Natural killer cell (primary cell): ENCODE results near the gene SCFD2. TPM values are rescaled to one million over a fixed set of nuclear protein-coding genes. Genes with fewer than 3 reads are reported as not detected.

Experiments used
- ATAC-seq, 3 donors: fragments of 150-1000 bp in 2 of 3; fragments of 200-7000 bp in 1 of 3; cut with Tn5 transposase; 1 replicate in 1 of 3; 2 replicates in 2 of 3; pipeline ENCODE4 v1.10.0; 2021; ENCODE audit warnings: mild to moderate bottlenecking in 2 of 3, moderate library complexity in 2 of 3
- DNase-seq, 2 donors: peaks; one replicate each; pipeline versions ENCODE4 v3.0.0 to v3.0.0-alpha.2; 2013 to 2021; ENCODE audit warnings: mixed read lengths in 1 of 2
- H3K27ac ChIP-seq: one replicate; pipeline ENCODE4 v1.5.1; 2013; ENCODE audit warnings: mild to moderate bottlenecking, low read length
- H3K27me3 ChIP-seq: one replicate; pipeline ENCODE4 v1.6.1; 2013; ENCODE audit warnings: low read length; ENCODE audit not compliant: control insufficient read depth, insufficient read depth
- H3K36me3 ChIP-seq: one replicate; pipeline ENCODE4 v1.6.1; 2013; ENCODE audit warnings: low read length; ENCODE audit not compliant: control insufficient read depth, insufficient read depth
- H3K4me1 ChIP-seq: one replicate; pipeline ENCODE4 v1.6.1; 2013; ENCODE audit warnings: low read length; ENCODE audit not compliant: control insufficient read depth, insufficient read depth
- H3K4me3 ChIP-seq: one replicate; pipeline ENCODE4 v1.5.1; 2013; ENCODE audit warnings: low read length
- H3K9me3 ChIP-seq: one replicate; pipeline ENCODE4 v1.6.1; 2013; ENCODE audit warnings: low read length; ENCODE audit not compliant: control insufficient read depth, insufficient read depth
- H3K27ac Mint-ChIP-seq, 2 donors: one replicate each; pipeline ENCODE4 v1.8.0; 2022; ENCODE audit warnings: mild to moderate bottlenecking in 2 of 2, mixed read lengths in 2 of 2, moderate library complexity in 1 of 2
- H3K27me3 Mint-ChIP-seq, 2 donors: one replicate each; pipeline ENCODE4 v1.8.0; 2022; ENCODE audit warnings: low read depth in 2 of 2, mixed read lengths in 2 of 2
- H3K36me3 Mint-ChIP-seq: one replicate; pipeline ENCODE4 v1.8.0; 2022; ENCODE audit warnings: mixed read lengths
- H3K4me1 Mint-ChIP-seq, 2 donors: one replicate each; pipeline ENCODE4 v1.8.0; 2022; ENCODE audit warnings: mixed read lengths in 2 of 2
- H3K4me3 Mint-ChIP-seq: one replicate; pipeline ENCODE4 v1.8.0; 2022; ENCODE audit warnings: mild to moderate bottlenecking, moderate library complexity, mixed read lengths
- H3K9me3 Mint-ChIP-seq, 2 donors: one replicate each; pipeline ENCODE4 v1.8.0; 2022; ENCODE audit warnings: mixed read lengths in 2 of 2
- CTCF ChIP-seq: fragments of 200-600 bp; IDR thresholded peaks from one replicate; pipeline ENCODE4 v1.8.0; 2022; ENCODE audit warnings: antibody characterized with exemption
- WGBS: methylation state at CpG from one replicate; pipeline ENCODE4 v1.1.7; 2013; ENCODE audit warnings: missing lambda C conversion rate; ENCODE audit not compliant: insufficient coverage; 5-methylcytosine and 5-hydroxymethylcytosine counted together
- intact Hi-C: fragments of 100-400 bp; cut with micrococcal nuclease; formaldehyde crosslinking; loops from one replicate; pipeline ENCODE4 v1.14.2; 2022
- total RNA-seq, 4 donors: library from RNA; stranded (reverse); fragments of 120-200 nt in 1 of 4; gene quantifications; one replicate each; pipeline versions ENCODE4 v1.2.3 to v1.2.4, GENCODE V29; 2013 to 2022

Gene SCFD2
- total RNA-seq, 3 donors from 2014 or later (not counting 1 experiment from before 2014, with no cell fraction given), result 26.4 to 29.4 (median 28.9) TPM

- Histone ChIP-seq H3K27me3 (no peaks in the 10 kb centered on the region), H3K9me3 (no peaks in the 10 kb centered on the region), H3K27ac (no peak overlapping the region), H3K36me3 (no peaks in the 10 kb centered on the region), H3K4me1 (no peaks in the 10 kb centered on the region), H3K4me3 (no peak overlapping the region)
- DNase-seq (no peak), ATAC-seq (no peak)
- no peak for TF ChIP-seq CTCF
- H3K27me3 Mint-ChIP-seq, result no peaks in the 10 kb centered on the region
- no peaks in the 10 kb centered on the region for H3K9me3 Mint-ChIP-seq
- no peaks in the 10 kb centered on the region for H3K36me3 Mint-ChIP-seq
- WGBS, result 96% methylated on average over 3 of the region's 3 CpGs
- intact Hi-C loops, result no loop called here
- H3K27ac Mint-ChIP-seq, result no peak overlapping the region
- H3K4me1 Mint-ChIP-seq, result no peaks in the 10 kb centered on the region
- H3K4me3 Mint-ChIP-seq, result no peak overlapping the region
Measured at GRCh38 chr4:52941450-52941849, 424.4 kb downstream of the SCFD2 start.

DNA sequence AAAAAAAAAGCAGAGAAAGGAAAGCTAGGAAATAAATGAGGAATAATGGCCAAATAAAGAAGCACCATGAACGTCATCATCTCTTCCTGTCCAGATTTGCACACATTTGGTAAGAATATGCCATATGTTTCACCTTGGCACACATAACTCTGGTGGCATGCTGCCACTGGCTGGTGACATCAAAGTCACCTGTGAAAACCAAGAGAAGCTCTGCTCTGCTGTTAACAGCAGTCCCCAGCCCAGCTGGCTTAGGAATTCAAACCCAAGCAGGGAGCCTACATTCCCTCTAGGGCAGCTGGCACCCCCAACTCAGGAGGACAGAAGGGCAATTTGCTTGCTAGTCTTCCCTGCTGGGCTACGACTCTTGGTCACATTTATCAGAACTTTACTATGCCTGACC lies 426.1 kb downstream of the SCFD2 start:
- no peaks in the 10 kb centered on the region for H3K36me3 ChIP-seq
- no peaks in the 10 kb centered on the region for H3K4me1 Mint-ChIP-seq
- no peaks in the 10 kb centered on the region for H3K9me3 ChIP-seq
- 100% methylated on average over 2 of the region's 2 CpGs for WGBS
- H3K4me3 ChIP-seq, result no peak overlapping the region
- H3K4me1 ChIP-seq, result no peaks in the 10 kb centered on the region
- no peak overlapping the region for H3K4me3 Mint-ChIP-seq
- no peak overlapping the region for H3K27ac Mint-ChIP-seq
- no peak for TF ChIP-seq CTCF
- no peak for ATAC-seq
- no peak for DNase-seq
- H3K36me3 Mint-ChIP-seq, result no peaks in the 10 kb centered on the region
- H3K27me3 ChIP-seq, result no peaks in the 10 kb centered on the region
- intact Hi-C loops, result no loop called here
- no peaks in the 10 kb centered on the region for H3K9me3 Mint-ChIP-seq
- H3K27me3 Mint-ChIP-seq, result no peaks in the 10 kb centered on the region
- H3K27ac ChIP-seq, result no peak overlapping the region

- H3K36me3 ChIP-seq, result no peaks in the 10 kb centered on the region
- DNase-seq, result no peak
- 96% methylated on average over 1 of the region's 1 CpG for WGBS
- H3K9me3 Mint-ChIP-seq, result no peaks in the 10 kb centered on the region
- no peak overlapping the region for H3K27ac Mint-ChIP-seq
- H3K27me3 ChIP-seq, result no peaks in the 10 kb centered on the region
- no peak overlapping the region for H3K27ac ChIP-seq
- ATAC-seq, result no peak
- H3K4me3 Mint-ChIP-seq, result no peak overlapping the region
- intact Hi-C loops, result no loop called here
- no peak for TF ChIP-seq CTCF
- no peaks in the 10 kb centered on the region for H3K9me3 ChIP-seq
- H3K4me1 Mint-ChIP-seq, result no peaks in the 10 kb centered on the region
- H3K4me3 ChIP-seq, result no peak overlapping the region
- H3K27me3 Mint-ChIP-seq, result no peaks in the 10 kb centered on the region
- no peaks in the 10 kb centered on the region for H3K4me1 ChIP-seq
- no peaks in the 10 kb centered on the region for H3K36me3 Mint-ChIP-seq
Measured at GRCh38 chr4:52939325-52939724, 426.5 kb downstream of the SCFD2 start.

DNA sequence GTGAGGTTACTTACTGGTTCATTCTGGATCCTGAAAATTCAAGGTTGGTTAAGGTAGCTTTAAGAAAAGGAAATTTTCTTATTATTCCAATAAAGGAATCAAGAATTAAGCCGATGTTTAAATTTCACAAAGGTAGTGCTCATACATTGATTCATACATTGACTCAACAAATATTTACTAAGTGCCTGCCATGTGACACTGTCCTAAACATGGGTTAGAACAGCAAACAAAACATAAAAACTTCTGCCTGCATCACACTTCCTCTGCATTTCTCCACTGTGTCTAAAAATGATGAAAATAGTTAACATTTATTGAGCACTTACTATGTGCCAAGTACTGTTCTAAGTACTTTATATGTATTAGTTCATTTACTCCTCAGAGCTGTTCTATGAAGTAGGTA lies 428.0 kb downstream of the SCFD2 start:
- intact Hi-C loops, result no loop called here
- Mint-ChIP-seq H3K9me3 (no peaks in the 10 kb centered on the region), H3K27me3 (no peaks in the 10 kb centered on the region), H3K4me1 (peaks cover 0 to 9% of the 10 kb centered on the region in 2 donors), H3K36me3 (no peaks in the 10 kb centered on the region), H3K27ac (no peak overlapping the region), H3K4me3 (no peak overlapping the region)
- H3K36me3 ChIP-seq, result no peaks in the 10 kb centered on the region
- no peak for DNase-seq
- no peaks in the 10 kb centered on the region for H3K9me3 ChIP-seq
- no peak for ATAC-seq
- no peak overlapping the region for H3K27ac ChIP-seq
- no peaks in the 10 kb centered on the region for H3K4me1 ChIP-seq
- H3K4me3 ChIP-seq, result no peak overlapping the region
- no peaks in the 10 kb centered on the region for H3K27me3 ChIP-seq
- WGBS, result 100% methylated on average over 1 of the region's 1 CpG
- no peak for TF ChIP-seq CTCF
